Measurements from ENCODE around the gene WNT8B.
A peak's percentile ranks its signal among the peaks of the same experiment; 100 is the strongest.

The WNT8B gene

GRCh38 chr10:100510533-100511308 lies 47.9 kb downstream of the WNT8B start:
- peak; percentile 100 for DNase-seq (ENCODE audit: low read depth, low spot score)

DNA sequence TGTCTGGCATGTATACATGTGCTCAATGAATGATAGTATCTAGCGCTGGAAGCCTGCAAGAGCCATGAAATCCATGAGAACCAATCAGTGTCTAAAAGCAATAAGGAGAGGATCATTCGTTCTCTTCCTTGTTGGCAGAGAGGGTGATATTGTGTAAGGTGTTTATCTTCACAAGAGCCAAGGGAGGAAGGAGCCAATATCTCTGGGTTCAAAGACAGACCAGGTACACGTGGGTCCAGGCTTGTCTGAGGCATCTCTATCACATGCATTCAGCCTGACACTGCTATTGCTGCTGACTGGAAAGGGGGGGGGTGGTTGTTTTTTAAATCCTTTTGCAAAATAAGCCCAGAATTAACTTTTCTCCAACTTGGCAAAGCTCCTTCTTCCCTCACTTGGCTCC lies 52.8 kb downstream of the WNT8B start:
- H3K4me3 ChIP-seq (ENCODE audit: low read length): no peak overlapping the region
- no peak for DNase-seq (ENCODE audit: low read depth, low spot score)

More at GRCh38 chr10:100510533-100511308, 47.9 kb downstream of the WNT8B start:
- H3K4me3 ChIP-seq (ENCODE audit: low read length): peak overlapping the region; percentile 34

DNA sequence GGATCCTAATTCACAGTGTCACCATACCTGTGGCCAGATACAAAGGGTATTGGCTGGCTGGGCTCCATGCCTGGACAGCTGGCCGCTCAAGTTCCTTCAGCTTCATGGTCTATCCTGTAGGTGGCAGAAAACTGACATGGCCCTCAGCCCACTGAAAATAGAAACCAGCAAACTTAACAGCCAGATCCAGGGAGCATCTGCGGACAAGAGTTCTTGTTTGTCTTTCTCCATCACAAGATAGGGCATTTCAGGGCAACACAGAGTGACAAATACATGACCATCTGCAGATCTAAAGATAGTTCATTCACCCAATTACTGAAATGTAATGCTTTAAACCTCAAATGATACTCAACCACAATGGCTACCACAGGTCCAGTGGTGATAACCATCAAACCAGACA lies 54.0 kb downstream of the WNT8B start:
- H3K4me3 ChIP-seq (ENCODE audit: low read length): no peak overlapping the region
- DNase-seq (ENCODE audit: low read depth, low spot score): no peak

- no peak overlapping the region for H3K4me3 ChIP-seq (ENCODE audit: low read length)
- peak; percentile 63 for DNase-seq (ENCODE audit: low read depth, low spot score)
Measured at GRCh38 chr10:100518761-100519241, 56.0 kb downstream of the WNT8B start.

DNA sequence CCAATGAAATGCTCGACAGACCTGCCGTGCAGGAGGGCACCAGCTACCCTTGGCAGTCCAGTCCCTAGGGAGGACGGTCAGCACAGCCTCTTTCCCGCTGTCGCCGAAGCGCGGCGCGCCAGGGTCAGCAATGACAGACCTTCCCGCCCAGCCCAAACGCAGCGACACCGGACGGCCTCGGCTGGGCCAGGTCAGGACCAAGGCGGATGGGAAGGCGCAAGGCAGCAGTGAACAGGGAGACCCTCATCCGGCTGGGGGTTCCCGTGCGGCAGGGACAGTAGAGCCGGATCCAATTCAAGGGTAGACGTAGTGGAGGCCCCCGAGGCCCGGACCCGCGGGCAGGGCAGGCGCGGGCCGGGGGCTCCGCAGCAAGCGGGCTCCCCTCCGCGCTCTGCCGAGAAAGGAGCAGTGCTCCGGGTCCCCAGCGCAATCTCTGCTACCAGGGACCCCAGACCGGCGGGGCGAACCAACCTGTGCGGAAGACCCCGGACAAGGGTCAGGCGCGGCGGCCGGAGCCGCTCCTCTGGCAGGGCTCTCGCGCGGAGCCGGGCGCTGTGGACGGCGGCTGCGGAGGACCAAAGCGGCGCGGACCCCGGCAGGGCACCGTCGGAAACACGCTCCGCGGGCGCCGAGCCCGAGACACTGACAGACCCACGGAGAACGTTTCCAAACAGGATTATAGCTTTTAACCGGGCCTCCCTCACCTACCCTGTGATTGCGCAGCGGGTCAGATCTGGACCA lies 56.7 kb downstream of the WNT8B start, which contains the start of gene SEC31B:
SEC31B (minus strand) TSS at position 551 of the 741 bp plus-strand sequence. CDS start 2,909 bp downstream, outside the sequence.
- no peak for DNase-seq (ENCODE audit: low read depth, low spot score)
- H3K4me3 ChIP-seq (ENCODE audit: low read length): no peak within 1 kb of the TSS

DNA sequence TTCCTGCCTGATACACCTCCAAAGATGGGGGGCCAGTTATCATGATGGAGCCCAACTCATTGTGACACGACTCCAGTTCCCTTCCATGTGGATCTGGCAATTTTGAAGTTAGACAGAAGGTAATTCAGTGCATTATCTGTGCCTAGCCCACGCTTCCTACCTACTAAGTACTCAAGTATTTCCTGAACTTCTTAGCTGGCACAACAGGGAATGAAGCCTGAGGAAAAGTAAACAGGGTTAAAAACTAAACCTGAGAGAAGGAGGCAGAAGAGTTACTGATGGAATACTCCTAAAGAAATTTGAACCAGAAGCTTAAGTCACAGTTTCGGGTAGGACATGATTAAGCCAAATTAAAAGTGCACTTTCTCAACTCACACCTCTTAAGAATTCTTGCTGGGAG lies 58.0 kb downstream of the WNT8B start:
- DNase-seq (ENCODE audit: low read depth, low spot score): no peak
- H3K4me3 ChIP-seq (ENCODE audit: low read length): no peak overlapping the region

GRCh38 chr10:100522107-100522801 lies 59.4 kb downstream of the WNT8B start:
- no peak for DNase-seq (ENCODE audit: low read depth, low spot score)
- no peak overlapping the region for H3K4me3 ChIP-seq (ENCODE audit: low read length)

GRCh38 chr10:100522945-100523344 lies 60.1 kb downstream of the WNT8B start:
- H3K4me3 ChIP-seq (ENCODE audit: low read length): no peak overlapping the region
- no peak for DNase-seq (ENCODE audit: low read depth, low spot score)

DNA sequence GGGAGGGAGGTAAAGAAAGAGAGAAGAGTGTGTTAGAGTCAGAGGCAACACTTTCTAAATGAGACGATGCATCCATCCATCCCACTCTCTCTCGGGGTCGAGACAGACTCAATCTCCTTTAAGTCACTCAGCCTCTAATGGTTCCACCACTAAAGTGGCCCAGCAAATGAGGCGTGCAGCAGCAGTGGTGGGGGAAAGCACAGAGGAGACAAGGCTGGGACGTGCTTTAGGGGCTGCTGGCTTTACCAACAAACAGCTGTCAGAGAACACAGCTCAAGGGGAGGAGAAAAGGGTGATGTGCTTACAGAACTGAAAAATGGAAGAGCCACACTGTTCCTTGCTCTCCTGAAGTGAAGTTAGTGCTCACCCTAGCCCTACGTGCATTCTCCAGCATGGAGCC lies 61.4 kb downstream of the WNT8B start:
- peak overlapping the region; percentile 11; the same call in 1 of the 2 replicates for H3K4me3 ChIP-seq (ENCODE audit: low read length)
- no peak for DNase-seq (ENCODE audit: low read depth, low spot score)

- peak overlapping the region; percentile 11; the same call in 1 of the 2 replicates for H3K4me3 ChIP-seq (ENCODE audit: low read length)
- DNase-seq (ENCODE audit: low read depth, low spot score): no peak
Measured at GRCh38 chr10:100524638-100525037, 61.8 kb downstream of the WNT8B start.

DNA sequence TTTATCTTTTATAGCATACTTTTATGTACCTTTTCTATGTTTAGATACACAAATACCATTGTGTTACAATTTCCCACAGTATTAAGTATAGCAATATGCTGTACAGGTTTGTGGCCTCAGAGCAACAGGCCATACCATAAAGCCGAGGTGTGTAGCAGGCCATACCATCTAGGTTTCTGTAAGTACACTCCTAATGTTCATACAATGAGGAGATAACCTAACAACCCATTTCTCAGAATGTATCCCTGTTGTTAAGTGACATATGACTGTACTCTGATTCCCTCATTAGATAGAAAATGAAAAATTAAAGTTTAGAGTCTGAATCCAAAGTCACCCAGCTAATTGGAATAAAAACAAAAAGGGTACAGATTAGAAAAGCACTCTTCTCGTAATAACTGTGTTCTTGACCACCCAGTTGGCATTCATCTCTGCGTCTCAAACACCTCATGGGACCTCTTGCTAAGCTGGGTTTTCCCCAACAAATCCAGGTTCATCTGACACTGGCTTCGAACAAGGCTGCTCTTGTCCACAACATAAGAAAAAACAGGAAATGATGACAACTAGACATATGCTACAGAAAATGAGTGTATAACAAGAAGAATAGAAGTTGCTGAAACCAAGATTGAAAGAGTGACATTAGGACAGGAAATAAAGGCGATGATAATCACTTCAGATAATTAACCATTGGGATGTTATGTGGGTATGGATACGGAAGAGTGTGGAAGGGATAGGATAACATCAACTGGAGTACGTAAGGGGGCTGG lies 65.5 kb downstream of the WNT8B start:
- DNase-seq (ENCODE audit: low read depth, low spot score): no peak
- H3K4me3 ChIP-seq (ENCODE audit: low read length): peak overlapping the region; percentile 80

- no peak for DNase-seq (ENCODE audit: low read depth, low spot score)
- H3K4me3 ChIP-seq (ENCODE audit: low read length): peak overlapping the region; percentile 80
Measured at GRCh38 chr10:100528921-100529474, 66.2 kb downstream of the WNT8B start.

- H3K4me3 ChIP-seq (ENCODE audit: low read length): peak within 1 kb of the TSS; percentile 80
- no peak for DNase-seq (ENCODE audit: low read depth, low spot score)
Measured at GRCh38 chr10:100529475-100530298, 66.9 kb downstream of the WNT8B start, which contains the start of gene NDUFB8. Gene NDUFB8, minus strand, starts transcription at chr10:100529871. Its CDS starts 20 bp downstream, at chr10:100529851.

DNA sequence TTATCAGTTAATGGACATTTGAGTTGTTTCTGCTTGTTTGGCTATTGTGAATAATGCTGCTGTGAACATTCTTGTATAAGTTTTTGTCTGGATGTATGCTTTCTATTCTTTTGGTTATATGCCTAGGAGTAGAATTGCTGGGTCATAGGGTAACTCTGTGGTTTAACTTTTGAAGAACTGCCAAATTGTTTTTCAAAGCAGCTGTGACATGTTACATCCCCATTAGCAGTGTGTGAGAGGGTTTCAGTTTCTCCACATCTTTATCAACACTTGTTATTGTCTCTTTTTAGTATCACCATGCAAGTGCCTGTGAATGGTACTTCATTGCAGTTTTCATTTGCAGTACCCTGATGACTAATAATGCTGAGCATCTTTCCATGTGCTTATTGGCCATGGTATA lies 69.0 kb downstream of the WNT8B start:
- DNase-seq (ENCODE audit: low read depth, low spot score): no peak
- no peak overlapping the region for H3K4me3 ChIP-seq (ENCODE audit: low read length)

Data from Jurkat, Clone E6-1 (cell line).